GM04504 (cell line): ENCODE measurements around the gene CASQ1.

Experiments used
- DNase-seq: peaks from one replicate; pipeline ENCODE4 v3.0.0-alpha.2; 2012; ENCODE audit warnings: low read depth

CASQ1 gene

DNA sequence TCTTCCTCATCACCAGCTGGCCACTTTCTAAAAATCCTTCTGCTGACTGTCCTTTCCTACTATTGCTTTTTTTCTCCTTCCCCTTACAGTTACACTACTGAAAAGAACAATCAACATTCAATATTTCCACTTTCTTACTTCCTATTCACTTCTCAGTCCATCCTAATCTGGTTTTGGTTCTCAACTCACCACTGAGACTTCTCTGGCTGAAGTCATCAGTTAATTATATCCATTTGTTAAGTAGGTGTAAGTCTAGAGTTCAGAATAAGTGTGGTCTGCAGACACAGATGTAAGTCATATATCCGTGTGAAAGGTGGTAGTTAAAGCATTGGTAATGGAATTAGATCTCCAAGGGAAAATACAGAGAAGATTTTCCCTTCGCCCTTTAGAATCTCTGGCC, 36.2 kb downstream of the CASQ1 start:
- no peak for DNase-seq

DNA sequence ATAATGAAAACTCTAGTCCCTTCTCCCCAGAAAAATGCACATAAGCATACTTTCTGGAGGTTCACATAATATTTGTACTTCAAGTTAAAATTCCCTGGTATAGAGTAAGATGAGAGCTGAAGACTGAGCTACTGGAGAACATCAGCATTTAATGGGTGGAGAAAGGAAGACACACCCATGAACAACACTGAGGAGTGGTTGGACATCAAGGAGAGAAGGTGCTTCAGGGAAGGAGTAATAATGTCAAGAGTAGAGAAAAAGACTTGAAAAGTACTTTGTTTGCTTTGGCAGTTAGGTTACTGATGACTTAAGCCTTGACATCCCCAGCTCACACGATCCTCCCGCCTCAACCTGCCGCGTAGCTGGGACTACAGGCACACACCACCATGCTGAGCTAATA, 36.7 kb downstream of the CASQ1 start:
- no peak for DNase-seq

DNA sequence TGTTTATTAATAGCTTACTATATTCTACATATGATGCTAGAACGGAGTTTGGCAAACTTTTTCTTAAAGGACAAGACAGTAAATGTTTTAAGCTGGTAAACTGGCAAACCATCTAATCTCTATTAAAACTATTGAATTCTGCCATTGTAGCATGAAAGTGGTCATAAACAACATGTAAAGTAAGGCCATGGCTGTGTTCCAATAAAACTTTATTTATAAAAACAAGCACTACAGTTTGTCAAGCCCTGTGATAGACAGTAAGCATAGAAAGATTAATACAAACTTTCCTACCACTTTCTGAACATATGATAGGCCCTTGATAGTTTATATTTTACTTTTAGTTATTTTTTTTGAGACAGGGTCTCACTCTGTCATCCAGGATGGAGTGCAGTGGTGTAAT, 37.2 kb downstream of the CASQ1 start:
- no peak for DNase-seq

- no peak for DNase-seq
Observed at GRCh38 chr1:160228431-160228830, 38.1 kb downstream of the CASQ1 start.

GRCh38 chr1:160232911-160233310, 42.5 kb downstream of the CASQ1 start:
- no peak for DNase-seq

DNA sequence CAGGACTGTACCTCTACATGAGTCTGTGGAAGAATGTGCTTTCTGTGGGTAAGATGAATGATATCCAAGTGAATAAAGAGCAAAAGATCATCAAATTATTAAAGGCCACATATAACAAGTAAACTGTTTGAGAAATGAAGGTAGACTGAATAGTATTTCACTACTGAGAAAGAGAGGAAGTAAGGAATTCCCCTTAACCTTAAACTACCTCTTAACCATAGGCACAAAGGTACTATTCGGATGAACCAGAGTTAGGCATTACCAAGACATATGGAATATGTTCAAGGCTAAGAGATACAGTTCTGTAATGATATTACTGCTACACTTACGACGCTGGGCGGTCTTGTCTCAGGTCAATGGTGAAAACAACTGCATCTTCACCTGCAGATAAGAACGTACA, 46.4 kb downstream of the CASQ1 start:
- no peak for DNase-seq

DNA sequence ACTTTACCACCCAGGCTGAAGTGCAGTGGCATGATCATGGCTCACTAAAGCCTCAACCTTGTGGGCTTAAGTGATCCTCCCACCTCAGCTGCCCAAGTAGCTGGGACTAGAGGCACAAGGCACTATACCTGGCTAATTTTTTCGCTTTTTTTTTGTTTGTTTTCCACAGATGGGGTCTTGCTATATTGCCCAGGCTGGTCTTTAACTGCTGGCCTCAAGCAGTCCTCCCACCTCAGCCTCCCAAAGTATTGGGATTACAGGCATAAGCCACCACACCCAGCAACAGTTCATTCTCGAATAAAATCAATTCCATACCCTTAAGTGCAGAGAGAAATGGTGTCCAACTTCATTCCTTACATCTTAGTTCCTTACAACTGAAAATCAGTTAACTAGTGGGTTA, 47.2 kb downstream of the CASQ1 start:
- DNase-seq: no peak

DNA sequence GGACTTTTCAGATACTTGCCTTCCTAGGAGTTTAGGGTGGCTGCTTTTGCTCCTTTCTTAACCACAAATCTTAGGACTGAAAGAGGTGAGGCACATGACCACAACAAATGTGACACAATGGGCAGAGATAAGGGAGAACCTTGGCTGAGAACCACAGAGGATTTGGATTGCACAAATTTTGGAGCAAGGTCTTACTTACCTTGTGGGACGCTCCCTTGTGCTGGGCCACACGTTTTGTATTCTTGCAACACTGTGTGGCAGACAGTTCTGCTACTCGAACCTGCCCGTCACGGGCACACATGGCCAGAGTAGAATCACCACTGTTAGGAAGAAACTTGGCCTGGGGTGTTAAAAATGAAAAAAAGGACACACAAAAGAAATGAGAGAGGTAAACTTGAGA, 48.0 kb downstream of the CASQ1 start:
- DNase-seq: no peak

DNA sequence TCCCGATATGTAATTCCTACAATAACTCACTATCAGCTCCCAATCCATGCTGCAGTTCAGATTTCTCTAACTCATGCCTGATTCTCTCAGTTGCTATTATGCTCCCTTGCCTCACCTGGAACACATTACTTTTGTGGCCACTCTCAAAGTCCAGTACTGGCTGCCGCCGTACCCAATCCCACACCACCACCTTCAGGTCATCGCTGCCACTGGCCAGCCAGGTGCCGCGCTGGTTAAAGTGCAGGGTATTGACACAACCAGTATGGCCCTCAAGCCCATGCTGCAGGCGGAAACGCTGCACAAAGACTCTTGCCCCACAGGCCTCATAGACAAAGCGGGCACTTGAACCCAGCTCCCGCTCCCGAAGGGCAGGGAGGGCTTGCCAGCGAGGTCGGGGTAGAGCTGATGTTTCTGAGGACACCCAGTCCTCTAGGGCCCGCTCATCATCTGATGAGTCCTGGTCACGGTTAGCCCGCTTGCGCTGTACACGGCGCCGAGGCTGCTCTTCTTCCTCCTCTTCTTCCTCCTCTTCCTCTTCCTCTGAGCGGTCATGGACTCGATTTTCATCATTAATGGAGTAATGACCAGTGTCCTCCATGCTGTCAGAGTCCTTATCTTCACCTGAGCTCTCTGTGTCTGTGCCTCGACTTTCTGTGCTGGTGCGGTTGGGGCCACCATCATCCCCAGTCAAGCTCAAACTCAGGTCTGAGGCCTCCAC, 49.4 kb downstream of the CASQ1 start:
- DNase-seq: no peak

- no peak for DNase-seq
Observed at GRCh38 chr1:160243767-160244166, 53.4 kb downstream of the CASQ1 start.

DNA sequence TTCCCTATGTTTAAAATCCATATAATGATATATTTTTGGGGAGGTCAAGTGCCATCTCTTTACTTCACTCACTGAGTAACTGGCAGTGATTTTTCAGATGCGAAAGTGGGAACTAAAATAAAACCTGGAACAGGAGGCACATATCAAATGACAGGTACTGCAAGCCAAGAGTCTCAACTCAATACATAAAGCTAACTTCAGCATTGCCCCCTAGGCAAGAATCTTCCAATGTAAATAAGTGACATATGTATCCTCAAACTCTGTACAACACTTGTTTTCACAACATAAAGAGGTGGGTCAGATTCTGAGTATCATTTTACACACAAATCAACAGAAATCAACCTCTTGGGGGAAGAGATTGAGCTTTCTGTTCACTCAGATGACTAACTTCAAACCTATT, 53.8 kb downstream of the CASQ1 start:
- DNase-seq: no peak

DNA sequence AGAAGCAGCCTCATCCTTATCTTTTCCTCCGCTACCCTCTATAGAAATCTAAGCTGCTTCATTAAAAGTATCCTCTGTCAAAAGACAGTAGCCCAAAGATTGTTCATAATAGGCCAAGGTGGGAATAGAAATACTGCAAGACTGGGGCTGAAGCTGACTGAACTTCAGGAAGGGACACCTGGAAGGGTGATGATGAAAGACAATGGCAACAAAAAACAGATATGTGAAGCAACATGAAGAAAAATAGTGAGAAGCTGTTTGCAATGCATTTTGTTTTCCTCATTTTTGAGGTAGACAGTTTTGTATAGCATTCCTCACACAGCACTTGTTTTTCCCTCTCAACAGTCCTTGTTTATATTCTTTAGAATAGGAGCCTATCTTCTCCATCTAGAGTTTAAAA, 55.1 kb downstream of the CASQ1 start:
- DNase-seq: no peak

DNA sequence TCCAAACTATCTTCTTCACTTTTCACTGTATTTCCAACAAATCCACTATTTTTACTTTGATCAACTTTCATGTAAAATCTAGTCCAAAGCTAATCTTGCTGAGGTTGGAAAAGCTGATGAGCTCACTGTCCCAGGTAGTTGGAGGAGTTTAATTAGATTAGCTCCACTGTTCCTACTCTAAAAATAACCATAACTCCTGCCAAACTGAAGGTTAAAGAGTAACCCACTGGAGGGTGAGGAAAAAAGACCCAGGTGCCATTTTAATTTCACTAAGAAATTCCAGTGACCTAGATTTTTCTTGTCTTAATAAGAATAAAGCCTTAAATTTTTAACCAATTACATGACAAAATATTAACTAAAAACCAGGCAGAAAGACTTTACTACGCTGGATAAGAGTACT, 56.7 kb downstream of the CASQ1 start:
- no peak for DNase-seq

DNA sequence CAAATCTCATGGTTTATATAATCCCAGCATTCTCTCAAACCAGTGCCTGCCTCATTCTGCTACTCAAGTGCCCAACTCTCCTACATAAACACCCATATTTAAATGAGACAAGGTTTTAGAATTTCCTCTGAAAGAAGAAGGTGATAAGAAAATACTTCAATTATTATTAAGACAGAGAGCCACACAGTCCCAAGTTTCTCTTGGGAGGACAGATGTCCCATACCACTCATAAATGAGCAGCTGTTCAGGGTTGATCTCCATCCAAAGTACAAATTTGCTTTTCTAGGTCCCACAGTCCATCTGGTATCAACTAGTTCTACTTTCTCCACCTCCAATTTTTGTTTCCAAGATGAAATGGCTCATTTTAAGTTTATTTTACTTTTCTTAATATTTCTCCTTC, 60.6 kb downstream of the CASQ1 start:
- no peak for DNase-seq
